Heart left ventricle (tissue), 13 donors: Measurements from ENCODE around the gene PRKG1.

Source experiments
- CTCF ChIP-seq, 12 donors: fragments of 200-600 bp; sonication (generic) in 4 of 12; IDR thresholded peaks; one replicate each; pipeline versions ENCODE4 v1.5.0 to v1.8.0; 2018 to 2022; ENCODE audit warnings: antibody characterized with exemption in 12 of 12, mild to moderate bottlenecking in 5 of 12
- POLR2A ChIP-seq, 2 donors: fragments of 450-650 bp; IDR thresholded peaks; one replicate each; pipeline ENCODE4 v1.6.1; 2017; ENCODE audit warnings: antibody characterized with exemption in 2 of 2, mild to moderate bottlenecking in 2 of 2, moderate library complexity in 2 of 2
- donor health status: ischemic (EF 13 %, LVEDD 7.1; RV severe dilation, severe dysfunction).
- donor health status: DM: no; HTN: yes; CAD: no.
- donor health status: DM: no; HTN: no; CAD: no.
- donor health status: ischemic (EF 25% LVEDD 6.9; RV normal size, moderate dysfunction).
- donor health status: ischemic (EF 25% LVEDD 5.7; RV mildly dilated, moderate dysfunction).
- donor health status: ischemic (EF 35%, LVEDD 5.7; RV mildly dilated, moderate dysfunction).
- donor health status: nonischemic (EF 11% LVEDD 7.7; RV severe dilation, severe dysfunction).
- donor health status: DM: yes; HTN: yes; CAD: no.
- donor health status: PGD.
- donor health status: ischemic (EF 29% LVEDD 5.4; RV normal size, mild dysfunction).
- donor health status: nonischemic (EF 23%, LVEDD 6.1; RV moderate dilation, normal function).

GRCh38 chr10:51109801-51110533 lies 35.7 kb downstream of the PRKG1 start:
- TF ChIP-seq CTCF (IDR thresholded peaks at IDR 0.05) = no peak
- TF ChIP-seq POLR2A (IDR thresholded peaks at IDR 0.05) = no peak
